ENCODE results near the gene SMG9.

SMG9 gene

DNA sequence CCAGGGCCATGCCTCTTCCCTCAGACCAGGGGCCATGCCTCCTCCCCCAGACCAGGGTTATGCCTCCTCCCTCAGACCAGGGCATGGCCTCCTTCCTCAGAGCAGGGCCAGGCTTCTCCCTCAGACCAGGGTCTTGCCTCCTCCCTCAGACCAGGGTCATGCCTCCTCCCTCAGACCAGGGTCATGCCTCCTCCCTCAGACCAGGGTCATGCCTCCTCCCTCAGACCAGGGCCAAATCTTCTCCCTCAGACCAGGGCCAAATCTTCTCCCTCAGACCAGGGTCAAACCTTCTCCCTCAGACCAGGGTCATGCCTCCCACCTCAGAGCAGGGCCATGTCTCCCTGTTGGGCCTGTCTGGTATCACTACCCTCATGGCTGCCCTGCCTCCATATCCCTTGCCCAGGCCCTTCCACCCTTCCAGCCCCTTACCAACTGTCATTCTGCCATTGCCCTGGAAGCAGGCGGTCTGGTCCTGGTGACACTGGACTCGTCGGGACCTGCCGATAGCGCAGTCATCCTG lies 43.3 kb upstream of the SMG9 start:
- H3K4me3 ChIP-seq (ENCODE audit: low read depth, low read length), result peak overlapping the region; percentile 48
- DNase-seq (ENCODE audit: low read depth), result no peak
- TF ChIP-seq, protein P1, sequence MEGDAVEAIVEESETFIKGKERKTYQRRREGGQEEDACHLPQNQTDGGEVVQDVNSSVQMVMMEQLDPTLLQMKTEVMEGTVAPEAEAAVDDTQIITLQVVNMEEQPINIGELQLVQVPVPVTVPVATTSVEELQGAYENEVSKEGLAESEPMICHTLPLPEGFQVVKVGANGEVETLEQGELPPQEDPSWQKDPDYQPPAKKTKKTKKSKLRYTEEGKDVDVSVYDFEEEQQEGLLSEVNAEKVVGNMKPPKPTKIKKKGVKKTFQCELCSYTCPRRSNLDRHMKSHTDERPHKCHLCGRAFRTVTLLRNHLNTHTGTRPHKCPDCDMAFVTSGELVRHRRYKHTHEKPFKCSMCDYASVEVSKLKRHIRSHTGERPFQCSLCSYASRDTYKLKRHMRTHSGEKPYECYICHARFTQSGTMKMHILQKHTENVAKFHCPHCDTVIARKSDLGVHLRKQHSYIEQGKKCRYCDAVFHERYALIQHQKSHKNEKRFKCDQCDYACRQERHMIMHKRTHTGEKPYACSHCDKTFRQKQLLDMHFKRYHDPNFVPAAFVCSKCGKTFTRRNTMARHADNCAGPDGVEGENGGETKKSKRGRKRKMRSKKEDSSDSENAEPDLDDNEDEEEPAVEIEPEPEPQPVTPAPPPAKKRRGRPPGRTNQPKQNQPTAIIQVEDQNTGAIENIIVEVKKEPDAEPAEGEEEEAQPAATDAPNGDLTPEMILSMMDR (IDR thresholded peaks at IDR 0.05; ENCODE audit: low read depth, low read length, missing control alignments), result no peak

- DNase-seq (ENCODE audit: low read depth), result no peak
- TF ChIP-seq, protein P1 (IDR thresholded peaks at IDR 0.05; ENCODE audit: low read depth, low read length, missing control alignments), result no peak
- H3K4me3 ChIP-seq (ENCODE audit: low read depth, low read length), result no peak overlapping the region
These were observed 42.8 kb upstream of the SMG9 start for GRCh38 chr19:43797556-43797955.

GRCh38 chr19:43797118-43797517 lies 42.4 kb upstream of the SMG9 start:
- H3K4me3 ChIP-seq (ENCODE audit: low read depth, low read length), result no peak overlapping the region
- no peak for DNase-seq (ENCODE audit: low read depth)
- TF ChIP-seq, protein P1 (IDR thresholded peaks at IDR 0.05; ENCODE audit: low read depth, low read length, missing control alignments), result no peak

DNA sequence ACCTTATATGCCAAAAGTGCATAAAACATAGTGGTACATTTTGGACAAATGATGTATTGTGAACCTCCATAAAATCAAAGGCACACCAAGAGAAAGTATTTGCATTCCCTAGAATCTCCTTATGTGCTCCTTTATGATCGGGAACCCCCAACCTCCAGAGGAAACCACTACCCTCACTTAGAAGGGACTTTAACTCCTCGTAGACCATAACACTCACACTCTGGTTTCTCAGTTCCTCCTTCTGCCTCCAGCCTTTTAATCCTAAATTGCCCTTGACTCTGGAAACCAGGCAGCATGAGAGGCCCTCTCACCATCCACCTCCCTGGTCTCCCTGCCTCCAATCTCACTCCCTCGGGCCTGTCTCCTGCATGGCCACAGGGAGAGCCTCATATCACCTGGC lies 35.8 kb upstream of the SMG9 start:
- no peak overlapping the region for H3K4me3 ChIP-seq (ENCODE audit: low read depth, low read length)
- TF ChIP-seq, protein P1 (IDR thresholded peaks at IDR 0.05; ENCODE audit: low read depth, low read length, missing control alignments), result no peak
- DNase-seq (ENCODE audit: low read depth), result no peak

- no peak overlapping the region for H3K4me3 ChIP-seq (ENCODE audit: low read depth, low read length)
- no peak for DNase-seq (ENCODE audit: low read depth)
- TF ChIP-seq, protein P1 (IDR thresholded peaks at IDR 0.05; ENCODE audit: low read depth, low read length, missing control alignments), result no peak
These were observed 34.3 kb upstream of the SMG9 start for GRCh38 chr19:43789029-43789428.

DNA sequence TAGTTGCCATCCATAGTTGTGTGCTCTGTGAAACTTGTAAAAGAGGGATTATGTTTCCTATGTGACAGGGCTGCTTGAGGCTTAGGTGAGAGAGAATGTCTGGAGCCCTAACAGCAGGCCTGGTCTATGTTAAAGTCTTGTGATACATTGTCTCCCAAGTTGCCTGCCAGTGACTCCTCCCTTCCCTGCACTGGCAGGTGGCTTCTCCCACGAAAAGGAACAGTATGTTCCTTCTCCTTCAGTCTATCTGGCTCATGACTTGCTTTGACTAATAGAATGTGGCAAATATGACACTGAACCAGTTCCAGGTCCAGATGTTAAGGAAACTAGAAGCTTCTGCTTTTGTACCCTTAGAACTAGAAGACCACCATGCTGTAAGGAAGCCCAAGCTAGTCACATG lies 31.9 kb upstream of the SMG9 start:
- TF ChIP-seq, protein P1 (IDR thresholded peaks at IDR 0.05; ENCODE audit: low read depth, low read length, missing control alignments), result no peak
- H3K4me3 ChIP-seq (ENCODE audit: low read depth, low read length), result no peak overlapping the region
- DNase-seq (ENCODE audit: low read depth), result no peak

All from GM12864 (cell line).